MCF 10A (cell line): ENCODE data around the gene PLIN5. TPM values are rescaled to one million over a fixed set of nuclear protein-coding genes. Genes with fewer than 3 reads are reported as not detected.
A peak's percentile ranks its signal among the peaks of the same experiment; 100 is the strongest.
"Not testable (repeated sequence)": the region's sequence is repeated elsewhere in the genome, so short reads cannot be mapped to it uniquely, and the experiment has no call there.

Experiments
- BruUV-seq: library from RNA; stranded (reverse); fragments of 400-500 nt; replicated peaks from 2 replicates; lab custom pipeline; 2021; lab: Mats Ljungman, UMichigan
- CTCF ChIA-PET: fragments of 300-600 bp; sonication (Branson Sonifier 250); formaldehyde crosslinking; extraction: SDS; loops from one replicate; lab custom pipeline; 2021; ENCODE audit warnings: antibody characterized with exemption, inconsistent platforms; lab: Yijun Ruan, JAX
- POLR2A ChIA-PET: fragments of 300-600, 350-650 bp; sonication (Branson Sonifier 250); formaldehyde crosslinking; extraction: SDS; loops from one replicate; lab custom pipeline; 2020; ENCODE audit warnings: antibody characterized with exemption, inconsistent platforms; lab: Yijun Ruan, JAX
- DNase-seq: peaks from one replicate; pipeline ENCODE4 v3.0.0-alpha.2; 2018; ENCODE audit not compliant: unreplicated experiment
- H3K27ac Mint-ChIP-seq: one replicate; pipeline ENCODE4 v1.8.0; 2022; ENCODE audit warnings: mild to moderate bottlenecking, low read depth, mixed read lengths; ENCODE audit not compliant: unreplicated experiment
- H3K27me3 Mint-ChIP-seq: one replicate; pipeline ENCODE4 v1.8.0; 2022; ENCODE audit warnings: mixed read lengths; ENCODE audit not compliant: insufficient read depth, unreplicated experiment
- H3K36me3 Mint-ChIP-seq: one replicate; pipeline ENCODE4 v1.8.0; 2022; ENCODE audit warnings: mild to moderate bottlenecking, moderate library complexity, mixed read lengths; ENCODE audit not compliant: insufficient read depth, unreplicated experiment
- H3K4me1 Mint-ChIP-seq: one replicate; pipeline ENCODE4 v1.8.0; 2022; ENCODE audit warnings: mixed read lengths; ENCODE audit not compliant: insufficient read depth, unreplicated experiment
- H3K4me3 Mint-ChIP-seq: one replicate; pipeline ENCODE4 v1.8.0; 2022; ENCODE audit warnings: mild to moderate bottlenecking, moderate library complexity, mixed read lengths; ENCODE audit not compliant: unreplicated experiment
- H3K9me3 Mint-ChIP-seq: one replicate; pipeline ENCODE4 v1.8.0; 2022; ENCODE audit warnings: mixed read lengths; ENCODE audit not compliant: unreplicated experiment
- intact Hi-C: fragments of 100-400 bp; cut with micrococcal nuclease; formaldehyde crosslinking; loops from 2 replicates; pipeline ENCODE4 v1.14.1; 2022
- total RNA-seq: library from RNA; stranded (reverse); gene quantifications from 2 replicates; pipeline ENCODE4 v1.2.3, GENCODE V29; 2022
- TF ChIP-seq, protein P1 (sequence below): fragments of 200-600 bp; IDR thresholded peaks from one replicate; pipeline ENCODE4 v1.8.0; 2022; ENCODE audit warnings: antibody characterized with exemption, mild to moderate bottlenecking; ENCODE audit not compliant: unreplicated experiment

Gene PLIN5
- total RNA-seq, 1 experiment from 2014 or later: not detected

DNA sequence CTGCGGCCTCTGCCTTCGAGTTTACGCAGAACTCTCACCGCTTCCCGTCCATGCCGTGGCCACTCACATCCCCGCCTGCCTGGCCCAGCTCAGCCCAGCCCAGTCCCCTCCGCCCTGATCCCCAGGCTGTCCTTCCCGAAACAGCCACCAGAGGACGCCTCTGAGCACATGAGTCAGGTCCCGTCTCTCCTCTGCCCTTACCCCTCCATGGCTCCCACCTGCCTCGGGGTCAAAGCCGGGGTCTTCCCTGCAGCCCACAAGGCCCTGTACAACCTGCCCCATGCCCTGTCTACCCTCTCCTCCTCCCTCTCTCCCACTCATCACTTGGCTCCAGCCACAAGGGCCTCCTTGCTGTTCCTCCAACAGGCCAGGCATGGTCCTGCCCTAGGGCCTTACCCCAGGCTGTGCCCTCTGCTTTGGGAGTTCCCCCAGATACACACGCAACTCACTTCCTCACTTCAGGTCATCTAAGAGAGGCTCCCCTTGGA lies 32.6 kb upstream of the PLIN5 start:
- H3K9me3 Mint-ChIP-seq: no peaks in the 10 kb centered on the region
- no peak overlapping the region for H3K27ac Mint-ChIP-seq
- POLR2A ChIA-PET: no interaction called here
- TF ChIP-seq, protein P1, sequence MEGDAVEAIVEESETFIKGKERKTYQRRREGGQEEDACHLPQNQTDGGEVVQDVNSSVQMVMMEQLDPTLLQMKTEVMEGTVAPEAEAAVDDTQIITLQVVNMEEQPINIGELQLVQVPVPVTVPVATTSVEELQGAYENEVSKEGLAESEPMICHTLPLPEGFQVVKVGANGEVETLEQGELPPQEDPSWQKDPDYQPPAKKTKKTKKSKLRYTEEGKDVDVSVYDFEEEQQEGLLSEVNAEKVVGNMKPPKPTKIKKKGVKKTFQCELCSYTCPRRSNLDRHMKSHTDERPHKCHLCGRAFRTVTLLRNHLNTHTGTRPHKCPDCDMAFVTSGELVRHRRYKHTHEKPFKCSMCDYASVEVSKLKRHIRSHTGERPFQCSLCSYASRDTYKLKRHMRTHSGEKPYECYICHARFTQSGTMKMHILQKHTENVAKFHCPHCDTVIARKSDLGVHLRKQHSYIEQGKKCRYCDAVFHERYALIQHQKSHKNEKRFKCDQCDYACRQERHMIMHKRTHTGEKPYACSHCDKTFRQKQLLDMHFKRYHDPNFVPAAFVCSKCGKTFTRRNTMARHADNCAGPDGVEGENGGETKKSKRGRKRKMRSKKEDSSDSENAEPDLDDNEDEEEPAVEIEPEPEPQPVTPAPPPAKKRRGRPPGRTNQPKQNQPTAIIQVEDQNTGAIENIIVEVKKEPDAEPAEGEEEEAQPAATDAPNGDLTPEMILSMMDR: peak; percentile 87
- peak; percentile 63 for DNase-seq
- CTCF ChIA-PET: interaction anchor here (0.5 to 5.7 kb wide), 10 partner anchors 9 to 158 kb away, joined by 3 to 57 read pairs (median 3); no protein-coding TSS in a partner anchor
- H3K36me3 Mint-ChIP-seq: peaks cover 2% of the 10 kb centered on the region
- peaks cover 5% of the 10 kb centered on the region for H3K4me1 Mint-ChIP-seq
- BruUV-seq: no TSS peak
- intact Hi-C loops: no loop called here
- no peaks in the 10 kb centered on the region for H3K27me3 Mint-ChIP-seq
- no peak overlapping the region for H3K4me3 Mint-ChIP-seq

DNA sequence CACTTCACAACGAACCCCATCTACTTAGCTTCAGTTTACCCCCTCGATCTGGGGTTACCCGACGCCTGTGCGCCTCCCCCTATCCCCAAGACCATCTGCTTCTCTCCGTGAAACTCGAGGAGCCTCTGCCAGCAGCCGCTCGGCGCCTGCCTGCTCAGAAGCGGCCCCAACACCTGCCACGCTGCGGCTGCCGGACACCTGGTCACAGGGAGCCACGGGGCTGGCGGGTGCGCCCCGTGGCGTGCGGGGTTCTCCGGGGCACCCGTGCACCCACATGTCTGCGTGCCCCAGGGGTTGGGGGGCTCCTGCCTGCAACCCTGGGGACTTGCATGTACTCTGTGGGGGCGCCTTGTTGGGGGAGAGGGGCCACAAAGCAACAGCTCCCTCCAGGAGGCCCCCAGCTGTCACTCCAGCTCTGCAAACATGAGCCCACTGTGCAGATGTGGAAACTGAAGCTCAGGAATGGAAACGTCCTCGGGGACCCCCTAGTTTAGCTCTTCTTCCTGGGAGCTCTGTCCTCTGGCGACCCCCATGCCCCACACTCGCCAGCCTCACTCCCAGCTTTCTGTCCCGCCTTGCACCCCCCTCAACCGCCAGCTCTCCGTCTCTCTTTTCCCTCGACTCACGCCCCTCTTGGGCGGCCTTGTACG lies 31.5 kb upstream of the PLIN5 start:
- POLR2A ChIA-PET: no interaction called here
- no TSS peak for BruUV-seq
- TF ChIP-seq, protein P1: no peak
- Mint-ChIP-seq H3K9me3 (no peaks in the 10 kb centered on the region), H3K36me3 (peaks cover 7% of the 10 kb centered on the region), H3K27ac (no peak overlapping the region), H3K4me1 (peaks cover 5% of the 10 kb centered on the region), H3K27me3 (no peaks in the 10 kb centered on the region), H3K4me3 (no peak overlapping the region)
- CTCF ChIA-PET: interaction anchor here (0.6 to 5.7 kb wide), 9 partner anchors 8 to 86 kb away, joined by 3 to 57 read pairs (median 4); no protein-coding TSS in a partner anchor
- intact Hi-C loops: no loop called here
- DNase-seq: no peak

DNA sequence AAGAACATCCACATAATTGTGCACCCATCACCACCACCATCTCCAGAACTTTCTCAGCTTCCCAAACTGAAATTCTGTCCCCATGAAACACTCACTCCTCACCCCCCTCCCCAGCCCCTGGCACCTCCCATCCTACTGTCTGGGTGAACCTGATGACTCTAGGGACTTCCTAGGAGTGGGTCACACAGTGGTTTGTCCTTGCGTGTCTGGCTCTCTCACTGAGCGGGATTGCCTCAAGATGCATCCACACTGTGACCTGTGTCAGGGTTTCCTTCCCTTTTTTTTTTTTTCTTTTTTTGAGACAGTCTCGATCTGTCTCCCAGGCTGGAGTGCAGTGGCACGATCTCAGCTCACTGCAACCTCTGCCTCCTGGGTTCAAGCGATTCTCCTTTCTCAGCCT lies 28.5 kb upstream of the PLIN5 start:
- H3K27me3 Mint-ChIP-seq, CTCF ChIA-PET, H3K36me3 Mint-ChIP-seq, H3K4me3 Mint-ChIP-seq, H3K9me3 Mint-ChIP-seq, BruUV-seq, H3K4me1 Mint-ChIP-seq, DNase-seq, H3K27ac Mint-ChIP-seq, intact Hi-C loops, POLR2A ChIA-PET: not testable (repeated sequence)

DNA sequence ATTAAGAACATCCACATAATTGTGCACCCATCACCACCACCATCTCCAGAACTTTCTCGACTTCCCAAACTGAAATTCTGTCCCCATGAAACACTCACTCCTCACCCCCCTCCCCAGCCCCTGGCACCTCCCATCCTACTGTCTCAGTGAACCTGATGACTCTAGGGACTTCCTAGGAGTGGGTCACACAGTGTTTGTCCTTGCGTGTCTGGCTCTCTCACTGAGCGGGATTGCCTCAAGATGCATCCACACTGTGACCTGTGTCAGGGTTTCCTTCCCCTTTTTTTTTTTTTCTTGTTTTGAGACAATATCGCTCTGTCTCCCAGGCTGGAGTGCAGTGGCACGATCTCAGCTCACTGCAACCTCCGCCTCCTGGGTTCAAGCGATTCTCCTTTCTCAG lies 27.1 kb upstream of the PLIN5 start:
- H3K4me3 Mint-ChIP-seq, H3K27ac Mint-ChIP-seq, POLR2A ChIA-PET, H3K36me3 Mint-ChIP-seq, H3K4me1 Mint-ChIP-seq, H3K27me3 Mint-ChIP-seq, BruUV-seq, DNase-seq, intact Hi-C loops, H3K9me3 Mint-ChIP-seq: not testable (repeated sequence)
- CTCF ChIA-PET: interaction anchor here (0.8 kb wide), 1 partner anchor 15 kb away, joined by 4 read pairs; no protein-coding TSS in a partner anchor

DNA sequence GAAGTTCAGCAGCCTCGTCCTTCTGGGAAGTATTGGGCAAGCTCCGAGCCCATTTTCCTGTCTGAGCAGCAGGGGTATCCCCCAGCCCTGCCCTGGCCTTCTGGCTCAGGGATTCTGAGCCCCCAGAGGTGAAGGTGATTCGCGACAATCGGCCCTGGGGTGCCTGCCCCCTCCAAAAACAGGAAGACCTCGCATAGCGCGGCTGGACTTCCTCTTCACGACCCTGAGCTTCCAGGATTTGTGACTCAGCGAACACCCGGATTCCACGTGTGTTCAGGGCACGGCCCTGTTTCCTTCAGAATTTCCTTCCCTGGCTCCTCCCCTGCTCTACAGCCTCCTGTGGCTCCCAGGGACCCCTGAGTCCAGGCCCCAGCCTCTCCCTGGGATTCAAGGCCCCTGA lies 24.5 kb upstream of the PLIN5 start, which contains the start of gene SEMA6B:
Gene SEMA6B, minus strand, starts transcription at position 116 of the 400 bp plus-strand sequence. CDS start 1,227 bp downstream, outside the sequence.
- Mint-ChIP-seq H3K36me3 (peaks cover 7% of the 10 kb centered on the region), H3K4me3 (no peak within 1 kb of the TSS), H3K27me3 (no peaks in the 10 kb centered on the region), H3K9me3 (no peaks in the 10 kb centered on the region), H3K4me1 (no peaks in the 10 kb centered on the region), H3K27ac (no peak within 1 kb of the TSS)
- ChIA-PET POLR2A (no interaction called here), CTCF (interaction anchor here (0.6 to 2.4 kb wide), 7 partner anchors 7 to 77 kb away, joined by 3 to 14 read pairs (median 9); no protein-coding TSS in a partner anchor)
- intact Hi-C loops: no loop called here
- DNase-seq: no peak
- TF ChIP-seq, protein P1: no peak
- no TSS peak for BruUV-seq
